Ascending aorta (tissue), 2 donors: ENCODE measurements around the gene FLT4. TPM values are rescaled to one million over a fixed set of nuclear protein-coding genes. Genes with fewer than 3 reads are reported as not detected.

Source experiments
- DNase-seq, 2 donors: peaks; one replicate each; pipeline ENCODE4 v3.0.0-alpha.2; 2019; ENCODE audit warnings: low spot score in 2 of 2
- H3K27ac ChIP-seq, 2 donors: fragments of 200-600 bp; sonication (generic); one replicate each; pipeline ENCODE4 v1.5.1; 2016 to 2017; ENCODE audit warnings: mild to moderate bottlenecking in 1 of 2
- H3K27me3 ChIP-seq: fragments of 200-600 bp; sonication (generic); one replicate; pipeline ENCODE4 v1.5.1; 2017
- H3K36me3 ChIP-seq, 2 donors: fragments of 200-600 bp; sonication (generic); one replicate each; pipeline ENCODE4 v1.5.1; 2016
- H3K4me1 ChIP-seq, 2 donors: fragments of 200-600 bp; sonication (generic); one replicate each; pipeline ENCODE4 v1.5.1; 2016 to 2017; ENCODE audit warnings: mild to moderate bottlenecking in 1 of 2
- H3K4me3 ChIP-seq, 2 donors: fragments of 200-600 bp; sonication (generic); one replicate each; pipeline ENCODE4 v1.5.1; 2016 to 2017; ENCODE audit warnings: mild to moderate bottlenecking in 1 of 2
- H3K9me3 ChIP-seq, 2 donors: fragments of 200-600 bp; sonication (generic); one replicate each; pipeline ENCODE4 v1.5.1; 2016
- CTCF ChIP-seq, 3 experiments: fragments of 200-600 bp in 2 of 3; fragments of 450-650 bp in 1 of 3; sonication (generic) in 2 of 3; IDR thresholded peaks; one replicate each; pipeline ENCODE4 v1.5.1; 2016 to 2019; ENCODE audit warnings: antibody characterized with exemption in 3 of 3, mild to moderate bottlenecking in 1 of 3, moderate library complexity in 1 of 3
- intact Hi-C: fragments of 100-400 bp; cut with DNase I; formaldehyde crosslinking; loops from one replicate; pipeline ENCODE4 v1.15.1; 2023
- total RNA-seq: library from RNA; depleted of rRNA; stranded (reverse); fragments of >200 nt; gene quantifications from one replicate; pipeline ENCODE4 v1.1.0, GENCODE V29; 2016

FLT4 gene
- total RNA-seq, 1 donor from 2014 or later = 53.5 TPM

- no peak overlapping the region for H3K27ac ChIP-seq
- H3K4me1 ChIP-seq = no peaks in the 10 kb centered on the region
- no peak for TF ChIP-seq CTCF (IDR thresholded peaks at IDR 0.05)
- no peak for DNase-seq
- no peaks in the 10 kb centered on the region for H3K27me3 ChIP-seq
- no peaks in the 10 kb centered on the region for H3K9me3 ChIP-seq
- intact Hi-C loops = no loop called here
- H3K36me3 ChIP-seq = no peaks in the 10 kb centered on the region
- H3K4me3 ChIP-seq = no peak overlapping the region
These were observed 17.6 kb downstream of the FLT4 start for GRCh38 chr5:180631549-180632383.

- TF ChIP-seq CTCF (IDR thresholded peaks at IDR 0.05) = no peak
- H3K27me3 ChIP-seq = no peaks in the 10 kb centered on the region
- H3K4me3 ChIP-seq = no peak overlapping the region
- no peaks in the 10 kb centered on the region for H3K9me3 ChIP-seq
- intact Hi-C loops = no loop called here
- no peaks in the 10 kb centered on the region for H3K36me3 ChIP-seq
- no peak for DNase-seq
- H3K27ac ChIP-seq = no peak overlapping the region
- H3K4me1 ChIP-seq = no peaks in the 10 kb centered on the region
These were observed 19.0 kb downstream of the FLT4 start for GRCh38 chr5:180630426-180630825.

- Histone ChIP-seq H3K4me1 (no peaks in the 10 kb centered on the region), H3K27ac (no peak overlapping the region), H3K4me3 (no peak overlapping the region), H3K9me3 (no peaks in the 10 kb centered on the region), H3K27me3 (no peaks in the 10 kb centered on the region), H3K36me3 (no peaks in the 10 kb centered on the region)
- no peak for DNase-seq
- TF ChIP-seq CTCF (IDR thresholded peaks at IDR 0.05) = no peak
- intact Hi-C loops = no loop called here
These were observed 19.5 kb downstream of the FLT4 start for GRCh38 chr5:180629831-180630382.

- Histone ChIP-seq H3K27me3 (no peaks in the 10 kb centered on the region), H3K9me3 (no peaks in the 10 kb centered on the region), H3K27ac (no peak overlapping the region), H3K4me3 (no peak overlapping the region), H3K36me3 (no peaks in the 10 kb centered on the region), H3K4me1 (no peaks in the 10 kb centered on the region)
- TF ChIP-seq CTCF (IDR thresholded peaks at IDR 0.05) = no peak
- intact Hi-C loops = no loop called here
- no peak for DNase-seq
These were observed 20.3 kb downstream of the FLT4 start for GRCh38 chr5:180628827-180629750.

- TF ChIP-seq CTCF (IDR thresholded peaks at IDR 0.05) = no peak
- Histone ChIP-seq H3K4me3 (no peak overlapping the region), H3K9me3 (no peaks in the 10 kb centered on the region), H3K36me3 (no peaks in the 10 kb centered on the region), H3K27ac (no peak overlapping the region), H3K27me3 (no peaks in the 10 kb centered on the region), H3K4me1 (no peaks in the 10 kb centered on the region)
- intact Hi-C loops = no loop called here
- no peak for DNase-seq
These were observed 21.2 kb downstream of the FLT4 start for GRCh38 chr5:180628211-180628610.
